Glutamatergic neuron (in vitro differentiated cells): Measurements from ENCODE around the gene NTRK3. TPM values are rescaled to one million over a fixed set of nuclear protein-coding genes. Genes with fewer than 3 reads are reported as not detected.

ENCODE experiments used
- DNase-seq: peaks from one replicate; pipeline ENCODE4 v3.0.0; 2022
- H3K27ac Mint-ChIP-seq: one replicate; pipeline ENCODE4 v1.8.0; 2020; ENCODE audit warnings: mild to moderate bottlenecking, mixed read lengths, inconsistent platforms; ENCODE audit not compliant: unreplicated experiment
- H3K27me3 Mint-ChIP-seq: one replicate; pipeline ENCODE4 v1.8.0; 2020; ENCODE audit warnings: mild to moderate bottlenecking, moderate library complexity, mixed read lengths, inconsistent platforms; ENCODE audit not compliant: unreplicated experiment
- H3K36me3 Mint-ChIP-seq: one replicate; pipeline ENCODE4 v1.8.0; 2020; ENCODE audit warnings: mild to moderate bottlenecking, mixed read lengths, inconsistent platforms; ENCODE audit not compliant: unreplicated experiment
- H3K4me1 Mint-ChIP-seq: one replicate; pipeline ENCODE4 v1.8.0; 2020; ENCODE audit warnings: mild to moderate bottlenecking, low read depth, mixed read lengths, inconsistent platforms; ENCODE audit not compliant: unreplicated experiment
- H3K4me3 Mint-ChIP-seq: one replicate; pipeline ENCODE4 v1.8.0; 2020; ENCODE audit warnings: mild to moderate bottlenecking, mixed read lengths, inconsistent platforms; ENCODE audit not compliant: unreplicated experiment
- H3K9me3 Mint-ChIP-seq: one replicate; pipeline ENCODE4 v1.8.0; 2020; ENCODE audit warnings: mild to moderate bottlenecking, moderate library complexity, mixed read lengths, inconsistent platforms; ENCODE audit not compliant: unreplicated experiment
- total RNA-seq: library from RNA; stranded (reverse); fragmentation: NEBNext Ultra II Directional; extraction: Animal tissue kit (Norgen Biotek cat#: 25700); gene quantifications from one replicate; pipeline ENCODE4 v1.2.1, GENCODE V29; 2021; ENCODE audit not compliant: unreplicated experiment
- TF ChIP-seq, protein P1 (sequence below): fragments of 200-600 bp; sonication (generic); IDR thresholded peaks from one replicate; pipeline ENCODE4 v1.5.0; 2021; ENCODE audit not compliant: partially characterized antibody, unreplicated experiment

Gene NTRK3
- total RNA-seq, 1 donor from 2014 or later: 9.5 TPM

- no peak overlapping the region for H3K27ac Mint-ChIP-seq
- H3K9me3 Mint-ChIP-seq: no peaks in the 10 kb centered on the region
- TF ChIP-seq, protein P1, sequence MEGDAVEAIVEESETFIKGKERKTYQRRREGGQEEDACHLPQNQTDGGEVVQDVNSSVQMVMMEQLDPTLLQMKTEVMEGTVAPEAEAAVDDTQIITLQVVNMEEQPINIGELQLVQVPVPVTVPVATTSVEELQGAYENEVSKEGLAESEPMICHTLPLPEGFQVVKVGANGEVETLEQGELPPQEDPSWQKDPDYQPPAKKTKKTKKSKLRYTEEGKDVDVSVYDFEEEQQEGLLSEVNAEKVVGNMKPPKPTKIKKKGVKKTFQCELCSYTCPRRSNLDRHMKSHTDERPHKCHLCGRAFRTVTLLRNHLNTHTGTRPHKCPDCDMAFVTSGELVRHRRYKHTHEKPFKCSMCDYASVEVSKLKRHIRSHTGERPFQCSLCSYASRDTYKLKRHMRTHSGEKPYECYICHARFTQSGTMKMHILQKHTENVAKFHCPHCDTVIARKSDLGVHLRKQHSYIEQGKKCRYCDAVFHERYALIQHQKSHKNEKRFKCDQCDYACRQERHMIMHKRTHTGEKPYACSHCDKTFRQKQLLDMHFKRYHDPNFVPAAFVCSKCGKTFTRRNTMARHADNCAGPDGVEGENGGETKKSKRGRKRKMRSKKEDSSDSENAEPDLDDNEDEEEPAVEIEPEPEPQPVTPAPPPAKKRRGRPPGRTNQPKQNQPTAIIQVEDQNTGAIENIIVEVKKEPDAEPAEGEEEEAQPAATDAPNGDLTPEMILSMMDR: no peak
- H3K27me3 Mint-ChIP-seq: peaks cover 2% of the 10 kb centered on the region
- H3K4me3 Mint-ChIP-seq: no peak overlapping the region
- peaks cover 18% of the 10 kb centered on the region for H3K4me1 Mint-ChIP-seq
- no peak for DNase-seq
- H3K36me3 Mint-ChIP-seq: peaks cover 4% of the 10 kb centered on the region
Observed at GRCh38 chr15:88125576-88125975, 131.0 kb downstream of the NTRK3 start.

GRCh38 chr15:88124199-88124598, 132.3 kb downstream of the NTRK3 start:
- TF ChIP-seq, protein P1: no peak
- no peak for DNase-seq
- Mint-ChIP-seq H3K36me3 (peaks cover 4% of the 10 kb centered on the region), H3K27ac (no peak overlapping the region), H3K27me3 (peaks cover 7% of the 10 kb centered on the region), H3K4me3 (no peak overlapping the region), H3K4me1 (peaks cover 17% of the 10 kb centered on the region), H3K9me3 (no peaks in the 10 kb centered on the region)

GRCh38 chr15:88121968-88122530, 134.5 kb downstream of the NTRK3 start:
- H3K27ac Mint-ChIP-seq: no peak overlapping the region
- no peak for DNase-seq
- peaks cover 7% of the 10 kb centered on the region for H3K27me3 Mint-ChIP-seq
- H3K36me3 Mint-ChIP-seq: peaks cover 4% of the 10 kb centered on the region
- H3K9me3 Mint-ChIP-seq: peaks cover 2% of the 10 kb centered on the region
- peaks cover 7% of the 10 kb centered on the region for H3K4me1 Mint-ChIP-seq
- H3K4me3 Mint-ChIP-seq: no peak overlapping the region
- TF ChIP-seq, protein P1: no peak

DNA sequence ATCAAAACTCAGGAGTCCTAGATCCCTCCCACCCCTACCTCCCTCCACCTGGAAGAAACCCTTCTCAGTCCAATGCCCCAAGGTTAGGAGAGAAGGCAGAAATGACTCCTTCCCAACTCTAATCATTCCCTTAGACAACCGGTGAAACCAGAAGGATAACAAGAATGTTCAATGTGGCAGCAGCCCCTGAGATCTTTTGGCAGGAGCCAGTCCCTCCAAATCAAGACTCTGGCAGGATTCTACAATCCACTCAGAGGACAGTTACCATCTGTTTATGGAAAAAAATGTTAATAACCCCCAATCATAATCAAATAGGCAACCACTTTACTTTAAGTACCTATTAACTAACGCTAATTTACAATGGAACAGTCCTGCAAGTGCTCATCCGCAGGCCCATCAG, 136.5 kb downstream of the NTRK3 start:
- Mint-ChIP-seq H3K27me3 (peaks cover 7% of the 10 kb centered on the region), H3K27ac (no peak overlapping the region), H3K4me3 (peak overlapping the region; percentile 10), H3K9me3 (peaks cover 2% of the 10 kb centered on the region), H3K4me1 (peaks cover 7% of the 10 kb centered on the region), H3K36me3 (peaks cover 2% of the 10 kb centered on the region)
- TF ChIP-seq, protein P1: no peak
- no peak for DNase-seq

DNA sequence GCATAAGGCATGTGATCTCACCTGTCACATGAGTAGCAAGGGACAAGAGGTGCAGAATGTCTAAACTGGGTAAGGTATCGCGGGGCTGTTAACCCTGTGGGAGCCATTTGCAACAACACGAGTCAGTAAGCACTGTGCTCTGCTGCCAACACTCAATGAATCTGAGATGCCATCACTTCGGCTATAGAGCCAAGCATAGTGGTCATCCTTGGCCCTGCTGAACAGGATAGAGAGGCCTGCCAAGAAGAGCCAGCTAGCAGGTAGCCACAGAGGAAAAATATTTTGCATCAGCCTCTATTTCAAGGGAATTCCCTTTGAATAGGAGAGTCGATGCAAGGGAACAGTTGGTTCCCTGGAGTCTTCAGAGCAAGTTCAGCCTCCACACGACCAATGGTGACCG, 137.8 kb downstream of the NTRK3 start:
- DNase-seq: no peak
- Mint-ChIP-seq H3K27me3 (peaks cover 7% of the 10 kb centered on the region), H3K4me1 (peaks cover 9% of the 10 kb centered on the region), H3K27ac (no peak overlapping the region), H3K9me3 (peaks cover 2% of the 10 kb centered on the region), H3K4me3 (no peak overlapping the region), H3K36me3 (no peaks in the 10 kb centered on the region)
- TF ChIP-seq, protein P1: no peak
